NCI-H1417 treated with DMSO at 0.1 percent for 48 hours (cell line): ENCODE results near the gene LGI4.

ENCODE experiments used
- DNase-seq: peaks from one replicate; lab custom pipeline; 2025; lab: John Stamatoyannopoulos, UW

Gene LGI4

DNA sequence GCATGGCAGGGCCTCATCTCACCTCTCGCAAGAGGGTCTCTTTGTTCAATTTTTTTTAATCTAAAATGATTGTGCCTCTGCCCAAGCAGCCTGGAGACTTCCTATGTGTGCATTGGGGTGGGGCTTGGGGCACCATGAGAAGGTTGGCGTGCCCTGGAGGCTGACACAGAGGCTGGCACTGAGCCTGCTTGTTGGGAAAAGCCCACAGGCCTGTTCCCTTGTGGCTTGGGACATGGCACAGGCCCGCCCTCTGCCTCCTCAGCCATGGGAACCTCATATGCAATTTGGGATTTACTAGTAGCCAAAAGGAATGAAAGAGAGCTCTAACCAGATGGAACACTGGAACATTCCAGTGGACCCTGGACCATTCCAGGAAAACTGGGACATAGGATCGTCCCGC is 11.3 kb downstream of the LGI4 start:
- no peak for DNase-seq

DNA sequence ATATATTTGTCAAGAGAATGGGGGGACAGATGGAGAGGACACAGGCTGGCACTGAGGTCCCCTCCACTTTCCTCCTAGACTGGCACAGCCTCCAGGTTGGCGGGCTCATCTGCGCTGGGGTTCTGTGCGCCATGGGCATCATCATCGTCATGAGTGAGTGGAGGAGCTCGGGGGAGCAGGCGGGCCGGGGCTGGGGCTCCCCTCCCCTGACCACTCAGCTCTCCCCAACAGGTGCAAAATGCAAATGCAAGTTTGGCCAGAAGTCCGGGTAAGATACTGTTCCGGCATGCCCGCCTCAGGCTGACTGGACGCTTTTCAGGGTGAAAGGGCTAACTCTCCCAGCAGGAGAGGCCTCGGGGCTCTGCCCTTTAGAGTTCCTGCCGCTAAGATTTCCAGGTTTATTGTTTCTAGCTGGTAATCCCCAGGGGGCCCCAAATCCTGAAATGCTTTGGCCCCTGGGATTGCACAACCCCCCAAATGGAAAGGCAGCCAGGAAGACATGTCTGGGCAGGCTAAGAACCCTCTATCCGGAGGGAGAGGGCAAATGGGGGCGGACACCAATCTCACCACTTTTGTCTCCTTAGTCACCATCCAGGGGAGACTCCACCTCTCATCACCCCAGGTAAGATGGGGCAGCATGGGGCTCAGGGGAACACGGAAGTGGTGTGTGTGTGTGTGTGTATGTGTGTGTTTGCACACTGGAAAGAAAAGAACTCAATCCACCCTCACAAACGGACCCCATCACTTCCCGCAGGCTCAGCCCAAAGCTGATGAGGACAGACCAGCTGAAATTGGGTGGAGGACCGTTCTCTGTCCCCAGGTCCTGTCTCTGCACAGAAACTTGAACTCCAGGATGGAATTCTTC is 11.9 kb downstream of the LGI4 start:
- no peak for DNase-seq

DNA sequence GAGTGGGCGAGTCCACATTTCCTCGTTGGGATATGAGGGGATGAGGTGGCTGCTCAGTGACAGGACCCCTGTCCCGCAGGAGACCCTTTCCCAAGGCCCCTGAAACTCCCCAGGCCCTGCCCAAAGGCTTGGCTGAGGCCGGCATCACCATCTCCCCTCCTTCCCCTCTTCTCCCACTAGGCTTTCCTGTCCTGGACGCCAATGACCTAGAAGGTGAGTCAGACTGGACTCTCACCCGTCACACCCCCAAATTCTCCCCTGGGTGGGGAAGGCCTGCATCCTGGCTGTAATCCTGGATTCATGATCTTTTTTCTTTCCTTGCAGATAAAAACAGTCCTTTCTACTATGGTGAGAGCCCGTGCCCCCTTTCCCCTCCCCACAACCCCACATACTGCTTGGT is 14.0 kb downstream of the LGI4 start:
- DNase-seq, result no peak

DNA sequence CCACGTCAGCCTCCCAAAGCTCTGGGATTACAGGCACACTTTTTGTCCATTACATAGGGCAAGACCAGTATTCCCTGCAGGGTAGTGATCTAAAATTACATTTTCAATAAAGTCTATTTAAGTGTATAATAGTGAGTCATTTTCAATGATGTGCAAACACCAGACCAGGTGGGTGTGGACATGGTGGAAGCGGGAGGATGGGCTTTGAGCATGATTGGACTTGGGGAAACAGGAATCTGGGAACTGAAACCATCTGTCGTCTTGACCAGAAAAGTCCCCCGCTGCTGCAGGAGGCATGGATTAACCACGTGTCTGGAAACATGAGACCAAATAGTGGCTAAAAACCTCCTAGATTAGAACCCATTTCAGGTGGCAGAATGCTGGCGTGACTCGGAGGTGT is 14.4 kb downstream of the LGI4 start:
- DNase-seq, result no peak

DNA sequence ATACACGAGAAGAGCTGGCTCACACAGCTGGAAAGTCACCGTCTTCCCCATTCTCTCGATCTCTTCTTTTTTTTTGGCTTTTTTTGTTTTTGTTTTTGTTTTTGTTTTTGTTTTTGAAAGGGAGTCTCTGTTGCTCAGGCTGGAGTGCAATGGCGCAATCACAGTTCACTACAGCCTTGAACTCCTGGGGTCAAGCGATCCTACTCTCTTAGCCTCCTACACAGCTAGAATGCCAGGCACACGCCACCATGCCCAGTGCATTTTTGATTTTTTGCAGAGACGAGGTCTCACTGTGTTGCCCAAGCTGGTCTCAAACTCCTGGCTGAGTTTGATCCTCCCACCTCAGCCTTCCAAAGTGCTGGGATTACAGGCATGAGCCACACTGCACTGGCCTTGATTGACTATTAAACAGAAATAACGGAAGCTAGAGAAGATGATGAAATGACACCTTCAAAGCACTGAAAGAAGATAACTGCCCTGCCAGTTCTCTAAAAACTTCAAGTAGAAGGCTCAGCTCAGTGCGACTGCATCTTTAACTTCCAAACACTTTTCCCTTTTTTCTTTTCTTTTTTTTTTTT is 15.2 kb downstream of the LGI4 start:
- DNase-seq, result no peak

DNA sequence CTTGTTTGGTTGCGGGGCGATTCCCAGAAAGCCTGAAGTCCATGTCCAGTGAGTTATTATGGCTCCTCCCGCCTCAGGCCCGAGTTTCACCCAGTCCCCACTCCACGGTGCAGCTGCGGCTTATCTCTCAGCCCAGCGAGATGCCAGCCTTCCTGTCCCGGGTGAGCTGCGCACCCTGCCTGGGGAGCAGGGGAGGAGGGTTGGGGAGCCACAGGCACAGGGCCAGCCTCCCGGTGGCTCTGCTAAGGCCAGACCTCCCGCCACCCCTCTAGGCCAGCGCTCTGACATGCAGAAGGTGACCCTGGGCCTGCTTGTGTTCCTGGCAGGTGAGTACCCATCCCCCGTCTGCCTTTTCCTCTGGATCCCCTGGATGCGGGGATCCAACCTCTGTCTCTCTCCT is 15.8 kb downstream of the LGI4 start:
- DNase-seq, result no peak

DNA sequence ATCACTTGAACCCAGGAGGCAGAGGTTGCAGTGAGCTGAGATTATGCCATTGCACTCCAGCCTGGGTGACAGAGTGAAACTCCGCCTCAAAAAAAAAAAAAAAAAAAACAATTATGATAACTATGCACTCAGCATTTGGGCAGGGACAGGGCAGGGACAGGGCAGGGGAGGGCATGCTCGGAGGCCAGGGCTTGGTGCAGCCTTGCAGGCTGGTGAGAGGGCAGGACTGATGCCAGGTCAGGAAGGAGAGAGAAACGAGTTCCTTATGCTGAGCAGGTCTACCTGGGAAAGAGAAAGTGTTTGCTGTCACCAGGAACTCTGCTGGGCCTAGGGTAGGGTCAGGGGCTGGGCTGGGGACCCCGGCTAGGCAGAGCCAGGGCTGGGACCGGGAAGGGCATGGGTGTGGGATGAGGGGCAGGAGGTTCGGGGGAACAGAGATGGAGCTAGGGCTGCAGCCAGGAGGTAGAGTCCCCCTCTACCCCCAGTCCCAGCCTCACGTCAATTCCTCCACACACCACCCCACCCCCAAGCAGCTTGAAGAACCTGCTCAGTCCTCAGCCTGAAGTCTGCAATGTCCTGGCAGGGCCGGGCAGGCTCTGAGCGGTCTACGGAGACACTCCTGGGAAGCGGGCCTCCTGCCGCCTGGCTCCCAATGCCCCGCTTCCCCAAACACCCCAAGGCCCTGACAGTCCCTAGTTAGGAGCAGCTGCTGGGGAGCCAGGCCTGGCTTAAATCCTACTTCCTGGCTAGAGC is 16.4 kb downstream of the LGI4 start:
- no peak for DNase-seq

DNA sequence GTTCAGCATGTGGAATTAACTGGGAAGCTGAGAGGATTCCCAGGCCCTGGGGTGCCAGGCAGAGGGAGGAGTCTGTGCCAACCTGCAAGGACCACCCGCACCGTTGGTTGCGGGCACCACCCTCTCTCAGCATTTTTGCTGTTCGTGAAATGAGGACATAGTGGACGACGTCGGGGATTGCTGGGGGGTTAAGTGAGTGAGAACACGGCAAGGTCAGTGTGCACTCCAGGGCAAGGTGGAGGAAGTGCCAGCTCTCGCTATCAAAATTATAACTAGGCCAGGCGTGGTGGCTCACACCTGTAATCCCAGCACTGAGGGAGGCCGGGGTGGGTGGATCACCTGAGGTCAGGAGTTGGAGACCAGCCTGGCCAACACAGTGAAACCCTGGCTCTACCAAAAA is 17.1 kb downstream of the LGI4 start:
- no peak for DNase-seq

DNA sequence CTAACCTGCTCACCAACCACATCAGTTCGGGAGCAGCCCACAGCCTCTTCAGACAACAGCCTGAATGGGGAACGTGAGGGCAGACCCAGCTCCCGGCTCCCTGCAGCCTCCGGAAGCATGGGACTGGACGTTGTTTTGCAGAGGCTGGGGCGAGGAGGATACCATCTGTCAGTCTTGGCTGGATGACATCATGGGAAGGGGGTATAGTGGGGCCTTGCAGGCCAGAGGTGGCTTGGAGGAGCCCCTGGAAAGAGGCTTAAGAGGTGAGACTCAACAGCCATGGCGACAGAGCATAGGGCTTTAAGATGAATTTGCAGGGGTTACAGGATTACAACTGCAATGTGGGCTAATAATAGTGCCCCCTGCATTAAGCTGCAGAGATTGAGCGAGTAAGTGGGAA is 17.7 kb downstream of the LGI4 start:
- no peak for DNase-seq

DNA sequence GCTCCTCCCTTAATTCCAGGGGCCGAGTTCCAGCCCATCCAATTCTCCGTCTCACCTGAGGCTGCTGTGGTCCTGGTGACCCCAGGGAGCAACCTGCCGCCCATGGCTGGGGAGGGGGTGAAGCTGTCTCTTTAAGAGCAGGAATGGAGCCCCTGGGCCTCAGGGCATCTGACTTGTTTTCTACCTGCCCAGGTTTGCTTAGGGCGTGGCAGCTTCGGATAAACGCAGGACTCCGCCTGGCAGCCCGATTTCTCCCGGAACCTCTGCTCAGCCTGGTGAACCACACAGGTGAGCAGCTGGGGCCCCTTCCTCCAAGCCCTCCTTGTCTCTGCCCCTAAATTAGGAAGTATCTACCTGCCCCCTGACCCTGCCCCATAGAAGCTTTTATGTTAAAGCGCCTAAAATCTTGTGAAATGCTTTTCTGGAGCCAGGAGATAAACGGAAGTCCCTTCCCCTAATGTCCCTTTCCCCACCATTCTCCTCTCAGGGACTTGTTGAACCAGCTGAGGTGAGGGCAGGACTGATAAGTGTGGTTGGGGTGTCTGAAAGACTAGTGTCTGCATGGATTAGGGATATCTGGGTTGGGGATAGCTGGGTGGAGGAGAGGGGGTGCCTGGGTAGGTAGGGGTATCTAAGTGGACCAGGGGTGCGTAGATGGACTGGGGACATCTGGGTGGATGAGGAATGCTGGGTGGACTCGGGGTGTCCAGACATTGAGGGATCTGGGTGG is 18.6 kb downstream of the LGI4 start:
- no peak for DNase-seq

DNA sequence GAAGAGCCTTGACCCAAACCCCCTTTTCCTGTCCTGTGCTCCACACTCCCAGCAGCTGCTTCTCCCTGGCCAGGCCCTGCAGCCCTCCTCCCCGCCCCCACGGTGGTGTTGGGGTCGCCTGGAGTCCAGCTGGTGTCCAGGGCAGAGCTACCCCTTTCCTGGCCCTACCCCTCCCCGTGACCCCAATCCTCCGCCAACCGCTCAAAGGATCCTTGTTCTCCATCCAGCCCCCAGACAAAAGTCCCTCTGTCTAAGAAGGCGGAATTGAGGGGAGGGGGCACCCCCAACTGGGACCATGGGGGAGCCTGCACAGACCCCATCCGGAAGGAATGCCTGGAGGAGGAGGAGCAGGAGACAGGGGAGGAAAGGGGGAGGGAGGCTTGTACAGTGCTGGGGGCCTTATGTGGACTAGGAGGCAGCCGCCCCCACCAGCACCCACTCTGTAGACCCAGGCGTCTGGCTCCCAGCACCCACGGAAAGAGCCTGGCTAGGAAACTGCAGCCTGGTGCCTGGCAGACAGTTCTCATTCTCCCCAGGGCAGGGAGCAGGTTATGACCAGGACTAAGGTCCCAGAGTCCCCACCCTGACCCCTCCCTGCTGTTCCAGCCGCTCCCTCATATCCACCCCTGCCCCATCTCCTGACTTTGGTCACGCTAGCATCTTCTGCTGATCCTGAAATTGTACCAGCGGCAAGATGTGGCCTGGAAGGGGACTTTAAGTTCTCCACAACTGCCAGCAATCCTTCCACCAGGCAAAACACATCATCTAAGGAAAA is 19.5 kb downstream of the LGI4 start, which contains the start of gene FXYD3:
Gene FXYD3 (plus strand): TSS at position 647 of the 775 bp plus-strand sequence. CDS start 3,554 bp downstream, outside the sequence.
- no peak for DNase-seq

DNA sequence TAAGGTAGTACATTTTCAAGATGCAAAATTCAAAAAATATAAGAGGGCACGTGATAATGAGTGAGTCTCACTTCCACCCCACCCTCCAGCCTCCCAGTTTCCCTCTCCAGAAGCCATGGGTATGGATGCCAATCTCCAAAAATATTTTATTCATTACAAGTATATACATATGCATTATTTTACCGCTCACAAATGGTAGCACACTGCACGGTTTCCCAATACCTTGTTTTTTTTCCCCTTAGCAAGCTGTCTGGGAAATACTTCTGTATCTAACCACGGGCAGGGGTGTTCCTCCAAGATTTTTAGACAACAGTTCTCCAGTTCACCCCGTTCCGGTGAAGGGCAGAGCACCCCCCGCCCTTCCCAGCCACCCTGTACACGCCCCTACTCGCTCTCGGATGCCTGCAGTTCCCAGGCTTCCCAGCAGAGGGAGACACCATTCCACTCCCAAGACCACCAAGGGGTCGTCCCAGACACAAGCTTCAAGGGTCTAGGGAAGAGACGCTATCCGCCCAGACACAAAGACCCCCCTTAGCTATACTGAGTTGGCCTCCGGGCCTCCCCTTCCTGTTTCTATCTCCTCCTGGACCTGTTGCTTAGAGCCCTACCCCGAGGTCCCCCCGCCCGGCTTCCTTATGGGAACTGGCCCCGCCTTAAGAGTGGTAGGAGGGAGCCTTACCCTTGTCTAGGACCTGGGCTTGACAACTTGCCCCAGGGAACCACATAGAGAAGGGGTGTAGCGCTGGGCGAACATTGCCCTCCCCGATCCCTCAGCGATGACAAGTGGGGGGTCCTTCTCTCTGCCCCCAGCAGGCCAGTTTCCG is 20.3 kb downstream of the LGI4 start:
- no peak for DNase-seq

DNA sequence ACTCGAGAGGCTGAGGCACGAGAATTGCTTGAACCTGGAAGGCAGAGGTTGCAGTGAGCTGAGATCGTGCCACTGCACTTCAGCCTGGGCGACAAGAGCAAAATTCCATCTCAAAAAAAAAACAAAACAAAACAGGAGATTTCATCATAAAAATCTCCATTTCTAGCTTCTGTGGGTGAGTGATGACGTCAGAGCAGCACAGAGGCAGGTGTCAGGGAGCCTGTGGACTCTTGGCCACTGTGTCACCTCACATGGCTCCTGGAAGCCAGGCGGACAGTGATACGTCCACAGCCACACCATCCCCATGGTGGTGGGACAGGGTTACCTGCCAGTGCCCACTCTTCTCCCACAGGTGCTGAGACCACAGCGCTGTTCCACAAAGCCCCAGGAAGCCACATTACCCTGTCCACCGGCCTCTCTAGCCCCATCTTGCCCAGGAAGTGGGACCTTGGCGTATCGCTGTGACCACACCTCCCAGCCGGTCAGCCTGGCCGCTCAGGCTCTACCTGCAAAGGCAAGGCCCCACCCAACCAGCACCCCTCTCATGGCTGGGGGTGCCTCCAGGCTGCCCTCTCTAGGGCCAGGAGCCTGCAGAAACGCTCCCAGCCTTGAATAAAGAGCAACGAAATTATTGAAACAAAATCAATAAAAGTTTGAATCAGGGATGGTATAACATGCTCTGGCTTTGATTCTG is 21.7 kb downstream of the LGI4 start:
- DNase-seq, result no peak

DNA sequence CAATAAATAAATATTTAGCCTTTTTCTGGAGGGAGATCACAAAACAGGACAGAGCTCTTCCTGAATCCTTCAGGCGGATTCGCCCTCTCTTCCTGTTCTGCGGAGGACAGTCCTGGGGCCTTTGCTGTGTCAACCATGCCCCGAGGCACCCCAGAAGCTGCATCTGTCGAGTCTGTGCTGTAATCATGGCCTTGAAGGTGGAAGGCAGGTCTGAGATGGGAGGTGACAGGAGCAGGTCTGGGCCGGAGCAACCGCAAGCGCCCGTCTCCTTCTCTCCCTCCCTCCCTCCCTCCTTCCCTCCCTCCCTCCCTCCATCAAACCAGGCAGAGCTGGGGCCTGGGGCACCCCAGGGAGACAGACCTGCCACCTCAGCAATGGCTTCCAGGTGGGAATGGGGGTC is 23.9 kb downstream of the LGI4 start:
- DNase-seq, result no peak

DNA sequence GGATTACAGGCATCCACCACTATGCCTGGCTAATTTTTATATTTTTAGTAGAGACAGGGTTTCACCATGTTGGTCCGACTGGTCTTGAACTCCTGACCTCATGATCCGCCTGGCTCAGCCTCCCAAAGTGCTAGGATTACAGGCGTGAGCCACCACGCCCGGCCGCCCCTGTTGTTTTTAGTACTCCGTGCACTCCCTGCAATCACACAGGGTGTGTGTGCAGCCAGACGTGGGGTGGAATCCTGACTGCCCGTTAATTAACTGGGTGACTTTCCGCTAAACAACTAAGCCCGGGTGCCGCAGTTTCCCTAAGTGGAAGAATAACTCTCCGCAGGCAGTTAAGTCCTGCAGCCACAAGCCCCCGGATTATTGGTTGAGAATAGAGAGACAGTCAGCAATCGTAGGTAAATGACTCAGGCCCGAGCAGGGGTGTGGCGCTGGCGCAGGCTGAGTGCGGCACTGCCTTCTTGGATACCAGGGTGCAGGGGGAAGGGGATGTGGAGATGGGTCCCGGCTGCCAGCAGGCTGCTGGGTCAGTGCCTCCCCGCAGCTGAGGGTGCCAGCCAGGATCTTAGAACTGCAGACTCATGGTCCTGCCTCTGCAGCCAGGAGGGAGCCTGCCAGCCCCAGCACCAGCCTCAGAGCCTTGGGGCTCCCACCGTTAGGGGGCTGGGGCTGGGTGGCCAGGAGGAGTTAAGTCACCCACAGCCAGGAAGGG is 25.3 kb downstream of the LGI4 start:
- DNase-seq, result no peak

DNA sequence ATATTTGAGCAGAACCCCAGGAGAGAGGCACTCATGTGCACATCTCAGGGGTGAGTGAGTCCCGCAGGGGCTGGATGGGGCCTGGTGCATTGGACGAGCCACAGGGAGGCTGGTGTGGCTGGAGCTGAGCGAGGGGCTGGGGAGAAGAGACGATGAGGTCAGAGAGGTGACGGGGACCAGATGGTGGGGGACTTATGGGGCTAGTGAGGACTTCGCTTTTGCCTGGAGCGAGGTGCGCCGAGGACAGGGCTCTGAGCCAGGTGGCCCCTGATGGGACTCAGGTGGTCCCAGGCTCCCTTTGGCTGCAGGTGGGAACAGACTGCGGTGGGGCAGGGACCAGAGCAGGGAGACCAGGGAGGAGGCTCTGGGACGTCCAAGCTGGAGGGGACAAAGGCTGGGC is 26.1 kb downstream of the LGI4 start:
- no peak for DNase-seq

DNA sequence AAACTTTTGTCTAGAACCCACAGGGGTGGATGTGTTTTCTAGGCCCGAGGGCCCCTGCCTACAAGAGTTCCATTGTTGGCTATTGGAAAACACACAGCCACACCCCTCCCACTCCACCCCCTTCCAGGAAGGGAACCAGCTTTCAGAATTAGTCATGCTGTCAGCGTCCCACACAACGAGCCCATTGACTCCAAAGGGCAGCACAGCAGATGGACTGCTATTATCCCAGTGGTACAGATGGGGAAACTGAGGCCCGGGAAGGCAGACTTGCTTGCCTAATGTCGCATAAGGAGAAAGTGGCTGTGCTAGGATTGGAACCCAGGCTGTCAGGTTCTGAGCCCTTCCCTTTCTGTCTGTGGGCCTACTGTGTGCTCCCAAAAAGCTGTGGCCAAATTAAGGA is 27.3 kb downstream of the LGI4 start:
- no peak for DNase-seq

DNA sequence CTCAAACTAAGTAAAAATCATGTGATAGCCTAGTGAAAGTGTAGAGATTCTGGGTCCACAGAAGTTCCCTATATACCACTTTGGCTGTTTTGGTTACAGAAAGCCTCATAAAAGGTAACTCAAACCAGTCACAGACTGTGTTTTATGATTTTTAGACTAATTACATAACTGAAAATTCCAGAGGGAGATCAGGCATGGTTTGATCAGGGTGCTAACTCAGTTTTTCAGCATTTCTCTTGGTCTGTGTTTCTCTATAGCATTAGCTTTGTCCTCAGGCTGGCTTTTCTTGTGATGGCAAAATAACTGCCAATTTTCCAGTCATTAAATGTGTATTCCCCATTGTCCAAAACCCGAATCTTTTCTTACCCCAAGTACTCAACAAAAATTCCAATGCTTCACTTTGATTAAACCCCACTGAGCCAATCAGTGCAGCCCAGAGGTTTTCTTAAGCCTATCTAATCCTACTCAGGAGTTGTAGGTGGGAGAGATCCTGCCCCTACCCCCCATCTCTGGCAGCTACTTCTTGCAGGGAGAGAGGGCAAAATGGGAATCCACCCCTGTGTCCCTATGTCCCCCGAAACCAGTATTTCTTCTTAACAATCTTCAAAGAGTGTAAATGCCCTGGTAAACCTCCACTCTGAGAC is 27.8 kb downstream of the LGI4 start:
- DNase-seq, result no peak

DNA sequence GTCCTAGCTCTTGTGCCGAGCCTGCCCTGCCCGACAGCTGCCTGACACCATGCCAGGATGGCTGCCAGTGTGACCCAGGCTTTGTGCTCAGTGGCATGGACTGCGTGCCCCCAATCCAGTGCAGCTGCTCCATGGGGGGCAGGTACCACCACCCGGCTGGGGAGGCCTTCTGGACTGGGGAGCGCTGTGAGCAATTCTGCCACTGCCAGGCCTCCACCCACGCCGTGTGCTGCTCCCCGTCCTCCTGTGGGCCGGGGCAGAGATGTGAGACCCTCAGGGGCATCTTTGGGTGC is 28.6 kb downstream of the LGI4 start:
- DNase-seq, result no peak
